DND-41 (cell line): ENCODE data around the gene ASPG.

Source experiments
- EZH2 ChIP-seq: IDR thresholded peaks from 3 replicates; pipeline ENCODE4 v1.6.1; 2012; ENCODE audit warnings: borderline replicate concordance, low read depth, mild to moderate bottlenecking, moderate library complexity, low read length, inconsistent platforms; ENCODE audit not compliant: severe bottlenecking
- TF ChIP-seq, protein P1 (sequence below): IDR thresholded peaks from 2 replicates; pipeline ENCODE4 v1.5.1; 2012; ENCODE audit warnings: borderline replicate concordance, low read length, moderate library complexity, mild to moderate bottlenecking; ENCODE audit not compliant: poor library complexity, severe bottlenecking; ENCODE audit errors: extremely low read depth

DNA sequence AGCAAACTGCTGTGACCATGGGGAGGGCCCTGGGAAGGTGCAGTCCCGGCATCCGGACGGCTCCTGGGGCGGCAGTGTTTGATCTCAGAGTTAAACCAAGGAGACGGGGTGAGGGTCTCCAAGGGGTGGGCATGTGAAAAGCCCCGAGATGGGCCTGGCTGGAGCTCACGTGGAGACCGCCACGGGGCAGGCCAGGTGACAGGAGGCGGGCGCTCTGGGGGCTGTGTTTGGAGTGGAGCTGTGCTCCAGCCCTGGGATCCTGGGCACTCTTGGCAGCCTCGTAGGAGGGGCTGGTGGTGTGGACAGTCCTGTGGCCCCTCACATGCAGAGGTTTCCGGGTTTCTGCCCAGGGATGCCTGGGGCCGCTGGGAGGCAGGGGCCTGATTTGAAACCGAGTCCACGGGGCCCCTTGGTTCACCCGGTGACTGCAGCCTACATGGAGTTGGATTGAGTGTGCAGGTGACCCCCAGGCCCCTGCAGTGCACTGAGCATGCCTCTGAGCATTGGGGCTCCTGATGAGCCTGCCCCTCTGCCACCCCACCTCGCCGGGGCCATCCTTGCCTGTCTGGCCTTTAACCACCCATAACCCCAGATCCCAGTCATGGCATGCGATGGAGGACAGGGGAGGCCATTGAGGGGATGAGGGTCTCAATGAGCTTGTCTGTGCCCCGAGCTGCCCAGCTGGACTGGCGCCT, 61.3 kb downstream of the ASPG start:
- no peak for TF ChIP-seq EZH2
- TF ChIP-seq, protein P1, sequence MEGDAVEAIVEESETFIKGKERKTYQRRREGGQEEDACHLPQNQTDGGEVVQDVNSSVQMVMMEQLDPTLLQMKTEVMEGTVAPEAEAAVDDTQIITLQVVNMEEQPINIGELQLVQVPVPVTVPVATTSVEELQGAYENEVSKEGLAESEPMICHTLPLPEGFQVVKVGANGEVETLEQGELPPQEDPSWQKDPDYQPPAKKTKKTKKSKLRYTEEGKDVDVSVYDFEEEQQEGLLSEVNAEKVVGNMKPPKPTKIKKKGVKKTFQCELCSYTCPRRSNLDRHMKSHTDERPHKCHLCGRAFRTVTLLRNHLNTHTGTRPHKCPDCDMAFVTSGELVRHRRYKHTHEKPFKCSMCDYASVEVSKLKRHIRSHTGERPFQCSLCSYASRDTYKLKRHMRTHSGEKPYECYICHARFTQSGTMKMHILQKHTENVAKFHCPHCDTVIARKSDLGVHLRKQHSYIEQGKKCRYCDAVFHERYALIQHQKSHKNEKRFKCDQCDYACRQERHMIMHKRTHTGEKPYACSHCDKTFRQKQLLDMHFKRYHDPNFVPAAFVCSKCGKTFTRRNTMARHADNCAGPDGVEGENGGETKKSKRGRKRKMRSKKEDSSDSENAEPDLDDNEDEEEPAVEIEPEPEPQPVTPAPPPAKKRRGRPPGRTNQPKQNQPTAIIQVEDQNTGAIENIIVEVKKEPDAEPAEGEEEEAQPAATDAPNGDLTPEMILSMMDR: no peak
